Activated CD4-positive, CD25-positive, alpha-beta regulatory T cell treated with anti-CD3 and anti-CD28 coated beads, Interleukin-2, amount 50 U/mL, for 16 hours (primary cell): ENCODE measurements around the gene VPS39.

Experiments used
- DNase-seq: peaks from one replicate; pipeline ENCODE4 v3.0.0-alpha.2; 2020; ENCODE audit warnings: low read depth, low spot score

VPS39 gene

GRCh38 chr15:42159381-42160015, 48.6 kb downstream of the VPS39 start:
- DNase-seq = no peak

GRCh38 chr15:42158941-42159340, 49.2 kb downstream of the VPS39 start:
- no peak for DNase-seq

- no peak for DNase-seq
These were observed 49.9 kb downstream of the VPS39 start for GRCh38 chr15:42157981-42158765.

GRCh38 chr15:42157381-42157780, 50.7 kb downstream of the VPS39 start:
- DNase-seq = no peak

- DNase-seq = no peak
These were observed 51.7 kb downstream of the VPS39 start, which contains the start of gene PLA2G4F for GRCh38 chr15:42156243-42156922. Gene PLA2G4F, minus strand, starts transcription at chr15:42156636. Its CDS starts 87 bp downstream, at chr15:42156549.

GRCh38 chr15:42155546-42156242, 52.4 kb downstream of the VPS39 start:
- no peak for DNase-seq

- DNase-seq = no peak
These were observed 53.1 kb downstream of the VPS39 start for GRCh38 chr15:42154956-42155355.

GRCh38 chr15:42154212-42154941, 53.7 kb downstream of the VPS39 start:
- no peak for DNase-seq

- DNase-seq = no peak
These were observed 54.3 kb downstream of the VPS39 start for GRCh38 chr15:42153874-42154211.

GRCh38 chr15:42152921-42153698, 55.0 kb downstream of the VPS39 start:
- DNase-seq = no peak

- no peak for DNase-seq
These were observed 55.7 kb downstream of the VPS39 start for GRCh38 chr15:42152196-42152920.

- no peak for DNase-seq
These were observed 56.4 kb downstream of the VPS39 start for GRCh38 chr15:42151736-42152135.

GRCh38 chr15:42151141-42151561, 57.0 kb downstream of the VPS39 start:
- DNase-seq = no peak

GRCh38 chr15:42150219-42150970, 57.7 kb downstream of the VPS39 start:
- DNase-seq = no peak

- DNase-seq = no peak
These were observed 58.4 kb downstream of the VPS39 start for GRCh38 chr15:42149493-42150218.

- no peak for DNase-seq
These were observed 59.2 kb downstream of the VPS39 start for GRCh38 chr15:42148808-42149492.

GRCh38 chr15:42147431-42147735, 60.7 kb downstream of the VPS39 start:
- DNase-seq = no peak
